ENCODE measurements around the gene ALDH1A2. TPM values are rescaled to one million over a fixed set of nuclear protein-coding genes. Genes with fewer than 3 reads are reported as not detected.

Gene ALDH1A2
- total and polyA plus RNA-seq, 12 donors, result 1.8 to 277 (median 8.3) TPM

DNA sequence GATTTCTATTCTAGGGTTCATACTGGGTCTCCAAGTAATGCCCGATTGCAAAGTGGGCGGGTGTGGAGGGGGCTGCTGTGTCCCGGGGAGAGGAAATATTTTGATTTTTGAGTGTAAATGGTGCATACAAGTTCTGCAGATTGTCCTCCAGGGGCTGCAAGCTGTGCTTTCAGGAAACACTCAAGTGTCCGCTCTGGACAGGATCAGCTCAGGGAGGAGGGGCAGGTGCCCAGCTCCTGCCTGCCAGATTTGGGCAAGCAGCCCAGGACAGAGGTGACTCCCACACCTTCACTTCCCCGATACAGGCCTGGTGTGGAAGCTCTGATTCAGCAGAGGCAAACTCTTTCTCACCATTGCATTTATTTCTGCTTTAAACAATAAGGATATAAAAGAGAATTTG, 142.7 kb downstream of the ALDH1A2 start:
- Histone ChIP-seq H3K4me3 (no peak overlapping the region), H3K4me1 (replicated peaks in 1 of 2) (peaks cover 0 to 10% of the 10 kb centered on the region in 2 donors), H3K27ac (no peak overlapping the region), H3K27me3 (no peaks in the 10 kb centered on the region), H3K9me3 (replicated peaks in 1 of 3) (no peaks in the 10 kb centered on the region), H3K36me3 (replicated peaks in 1 of 2) (no peaks in the 10 kb centered on the region)
- intact Hi-C loops (cut with DNase I), result no loop called here
- WGBS, 4 donors, result 50 to 69% (median 58%) methylated on average over 4 to 5 of the region's 5 CpGs
- no peak for DNase-seq
- TF ChIP-seq, protein P1, sequence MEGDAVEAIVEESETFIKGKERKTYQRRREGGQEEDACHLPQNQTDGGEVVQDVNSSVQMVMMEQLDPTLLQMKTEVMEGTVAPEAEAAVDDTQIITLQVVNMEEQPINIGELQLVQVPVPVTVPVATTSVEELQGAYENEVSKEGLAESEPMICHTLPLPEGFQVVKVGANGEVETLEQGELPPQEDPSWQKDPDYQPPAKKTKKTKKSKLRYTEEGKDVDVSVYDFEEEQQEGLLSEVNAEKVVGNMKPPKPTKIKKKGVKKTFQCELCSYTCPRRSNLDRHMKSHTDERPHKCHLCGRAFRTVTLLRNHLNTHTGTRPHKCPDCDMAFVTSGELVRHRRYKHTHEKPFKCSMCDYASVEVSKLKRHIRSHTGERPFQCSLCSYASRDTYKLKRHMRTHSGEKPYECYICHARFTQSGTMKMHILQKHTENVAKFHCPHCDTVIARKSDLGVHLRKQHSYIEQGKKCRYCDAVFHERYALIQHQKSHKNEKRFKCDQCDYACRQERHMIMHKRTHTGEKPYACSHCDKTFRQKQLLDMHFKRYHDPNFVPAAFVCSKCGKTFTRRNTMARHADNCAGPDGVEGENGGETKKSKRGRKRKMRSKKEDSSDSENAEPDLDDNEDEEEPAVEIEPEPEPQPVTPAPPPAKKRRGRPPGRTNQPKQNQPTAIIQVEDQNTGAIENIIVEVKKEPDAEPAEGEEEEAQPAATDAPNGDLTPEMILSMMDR (IDR thresholded peaks at IDR 0.05), result no peak
- no peak for TF ChIP-seq POLR2A (IDR thresholded peaks at IDR 0.05)

DNA sequence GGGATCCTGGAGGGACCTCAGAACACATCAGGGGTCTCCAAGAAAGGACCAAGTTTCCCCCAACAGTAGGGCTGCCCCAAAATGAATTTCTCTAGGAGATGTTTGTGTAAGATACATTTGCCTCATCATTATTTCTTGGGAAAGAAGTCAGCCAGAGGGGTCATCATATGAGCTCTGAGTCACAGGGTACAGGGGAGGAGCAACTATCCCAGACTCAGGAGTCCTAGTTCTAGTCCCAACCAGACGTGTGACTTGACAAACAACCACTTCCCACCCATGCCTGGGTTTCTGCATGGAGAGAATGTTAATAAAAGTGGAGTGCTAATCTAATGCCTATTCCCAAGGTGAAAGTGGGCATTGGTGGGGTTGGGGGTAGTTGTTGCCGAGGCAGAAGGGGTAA, 144.1 kb downstream of the ALDH1A2 start:
- Histone ChIP-seq H3K36me3 (replicated peaks in 1 of 2) (no peaks in the 10 kb centered on the region), H3K4me1 (replicated peaks in 1 of 2) (peaks cover 0 to 10% of the 10 kb centered on the region in 2 donors), H3K27me3 (no peaks in the 10 kb centered on the region), H3K9me3 (replicated peaks in 1 of 3) (no peaks in the 10 kb centered on the region), H3K4me3 (no peak overlapping the region), H3K27ac (no peak overlapping the region)
- 71 to 81% (median 79%) methylated on average over 2 of the region's 2 CpGs for WGBS, 4 donors
- DNase-seq, result no peak
- intact Hi-C loops (cut with DNase I), result no loop called here
- no peak for TF ChIP-seq POLR2A (IDR thresholded peaks at IDR 0.05)
- TF ChIP-seq, protein P1 (IDR thresholded peaks at IDR 0.05), result no peak

DNA sequence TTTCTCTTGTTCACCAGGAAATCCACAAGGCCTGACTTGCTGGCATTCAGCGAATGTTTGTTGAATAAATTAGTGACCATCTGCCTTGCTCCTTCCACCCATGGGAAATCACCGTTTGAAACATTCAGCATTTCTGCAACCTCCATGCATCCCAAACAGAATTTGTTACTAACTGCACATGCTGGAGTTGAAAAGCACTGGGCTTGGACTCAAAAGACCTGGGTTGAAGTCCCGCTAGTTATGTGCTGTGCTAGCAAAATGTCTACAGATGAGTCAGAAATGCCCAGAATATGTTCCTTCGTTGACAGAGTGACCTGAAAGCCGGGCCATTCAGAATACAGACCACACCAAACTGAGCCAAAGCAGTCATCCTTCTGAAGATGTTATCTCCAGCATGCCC, 144.6 kb downstream of the ALDH1A2 start:
- Histone ChIP-seq H3K9me3 (replicated peaks in 1 of 3) (no peaks in the 10 kb centered on the region), H3K4me3 (no peak overlapping the region), H3K27me3 (no peaks in the 10 kb centered on the region), H3K36me3 (replicated peaks in 1 of 2) (no peaks in the 10 kb centered on the region), H3K27ac (no peak overlapping the region), H3K4me1 (replicated peaks in 1 of 2) (peaks cover 0 to 10% of the 10 kb centered on the region in 2 donors)
- DNase-seq, result no peak
- intact Hi-C loops (cut with DNase I), result no loop called here
- TF ChIP-seq, protein P1 (IDR thresholded peaks at IDR 0.05), result no peak
- TF ChIP-seq POLR2A (IDR thresholded peaks at IDR 0.05), result no peak
- 80 to 88% (median 83%) methylated on average over 4 to 5 of the region's 5 CpGs for WGBS, 4 donors

DNA sequence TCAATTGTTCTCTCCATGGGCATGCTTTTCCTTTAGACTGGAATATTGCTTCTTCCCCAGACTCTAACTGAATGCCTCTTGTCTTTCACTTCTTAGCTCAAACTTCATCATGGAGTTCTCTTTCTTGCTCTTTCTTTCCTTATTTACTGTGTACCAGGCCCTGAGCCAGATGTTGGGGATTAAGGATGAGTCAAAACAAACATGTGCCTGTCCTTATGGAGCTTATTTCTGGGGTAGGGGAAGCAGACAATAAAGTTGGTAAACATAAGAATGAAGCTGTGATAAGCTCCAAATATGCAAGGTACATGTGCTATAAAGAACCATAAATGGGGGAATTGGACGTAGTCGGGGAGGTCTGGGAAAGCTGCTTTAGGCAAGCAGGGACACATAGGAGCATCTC, 145.8 kb downstream of the ALDH1A2 start:
- TF ChIP-seq POLR2A (IDR thresholded peaks at IDR 0.05), result no peak
- TF ChIP-seq, protein P1 (IDR thresholded peaks at IDR 0.05), result no peak
- no peak overlapping the region for H3K4me3 ChIP-seq
- H3K4me1 ChIP-seq (replicated peaks in 1 of 2), result peaks cover 0 to 10% of the 10 kb centered on the region in 2 donors
- H3K27me3 ChIP-seq, result no peaks in the 10 kb centered on the region
- H3K9me3 ChIP-seq (replicated peaks in 1 of 3), result no peaks in the 10 kb centered on the region
- intact Hi-C loops (cut with DNase I), result no loop called here
- H3K27ac ChIP-seq, result no peak overlapping the region
- no peaks in the 10 kb centered on the region for H3K36me3 ChIP-seq (replicated peaks in 1 of 2)
- WGBS, 4 donors, result 92 to 97% (median 97%) methylated on average over 2 of the region's 2 CpGs
- no peak for DNase-seq

Measured in adrenal gland (tissue), 12 donors.